HG03139 (cell line): Measurements from ENCODE around the gene CCDC197.

Experiments used
- ATAC-seq: cut with Tn5 transposase; IDR thresholded peaks from one replicate; pipeline ENCODE4 v1.9.1; 2021; ENCODE audit not compliant: unreplicated experiment

The CCDC197 gene

GRCh38 chr14:93960774-93961438 is 36.2 kb upstream of the CCDC197 start:
- ATAC-seq = no peak

- no peak for ATAC-seq
Measured at GRCh38 chr14:93961620-93962019, 35.5 kb upstream of the CCDC197 start.

- peak; percentile 45 for ATAC-seq
Measured at GRCh38 chr14:93962701-93963601, 34.1 kb upstream of the CCDC197 start.

GRCh38 chr14:93963692-93964091 is 33.4 kb upstream of the CCDC197 start:
- ATAC-seq = no peak

GRCh38 chr14:93964281-93964680 is 32.8 kb upstream of the CCDC197 start:
- no peak for ATAC-seq

- no peak for ATAC-seq
Measured at GRCh38 chr14:93964820-93965286, 32.2 kb upstream of the CCDC197 start.

- no peak for ATAC-seq
Measured at GRCh38 chr14:93965287-93965821, 31.7 kb upstream of the CCDC197 start.

- no peak for ATAC-seq
Measured at GRCh38 chr14:93965946-93966474, 31.1 kb upstream of the CCDC197 start.

- ATAC-seq = peak; percentile 32
Measured at GRCh38 chr14:93967637-93968250, 29.4 kb upstream of the CCDC197 start.

- ATAC-seq = no peak
Measured at GRCh38 chr14:93969082-93969828, 27.8 kb upstream of the CCDC197 start.

- ATAC-seq = no peak
Measured at GRCh38 chr14:93970585-93970964, 26.5 kb upstream of the CCDC197 start.

GRCh38 chr14:93970965-93971634 is 26.0 kb upstream of the CCDC197 start:
- peak; percentile 32 for ATAC-seq

GRCh38 chr14:93971635-93972027 is 25.5 kb upstream of the CCDC197 start:
- ATAC-seq = no peak

- ATAC-seq = no peak
Measured at GRCh38 chr14:93972618-93973205, 24.4 kb upstream of the CCDC197 start.

GRCh38 chr14:93973607-93974006 is 23.5 kb upstream of the CCDC197 start:
- no peak for ATAC-seq

GRCh38 chr14:93974299-93974698 is 22.8 kb upstream of the CCDC197 start:
- ATAC-seq = no peak

- ATAC-seq = no peak
Measured at GRCh38 chr14:93974833-93975232, 22.3 kb upstream of the CCDC197 start.

GRCh38 chr14:93975791-93976476 is 21.2 kb upstream of the CCDC197 start:
- ATAC-seq = peak; percentile 47

- peak; percentile 7 for ATAC-seq
Measured at GRCh38 chr14:93976477-93977057, 20.5 kb upstream of the CCDC197 start, which contains the start of gene ASB2. Gene ASB2 (minus strand): TSS chr14:93976570. CDS start chr14:93964539, 12,031 bp downstream.
